HG03064 (cell line): ENCODE results near the gene OTUD4.
A peak's percentile ranks its signal among the peaks of the same experiment; 100 is the strongest.
"Not testable (repeated sequence)": the region's sequence is repeated elsewhere in the genome, so short reads cannot be mapped to it uniquely, and the experiment has no call there.

Experiments used
- ATAC-seq: cut with Tn5 transposase; IDR thresholded peaks from one replicate; pipeline ENCODE4 v1.9.1; 2021; ENCODE audit warnings: low read depth; ENCODE audit not compliant: unreplicated experiment

Gene OTUD4, protein sequence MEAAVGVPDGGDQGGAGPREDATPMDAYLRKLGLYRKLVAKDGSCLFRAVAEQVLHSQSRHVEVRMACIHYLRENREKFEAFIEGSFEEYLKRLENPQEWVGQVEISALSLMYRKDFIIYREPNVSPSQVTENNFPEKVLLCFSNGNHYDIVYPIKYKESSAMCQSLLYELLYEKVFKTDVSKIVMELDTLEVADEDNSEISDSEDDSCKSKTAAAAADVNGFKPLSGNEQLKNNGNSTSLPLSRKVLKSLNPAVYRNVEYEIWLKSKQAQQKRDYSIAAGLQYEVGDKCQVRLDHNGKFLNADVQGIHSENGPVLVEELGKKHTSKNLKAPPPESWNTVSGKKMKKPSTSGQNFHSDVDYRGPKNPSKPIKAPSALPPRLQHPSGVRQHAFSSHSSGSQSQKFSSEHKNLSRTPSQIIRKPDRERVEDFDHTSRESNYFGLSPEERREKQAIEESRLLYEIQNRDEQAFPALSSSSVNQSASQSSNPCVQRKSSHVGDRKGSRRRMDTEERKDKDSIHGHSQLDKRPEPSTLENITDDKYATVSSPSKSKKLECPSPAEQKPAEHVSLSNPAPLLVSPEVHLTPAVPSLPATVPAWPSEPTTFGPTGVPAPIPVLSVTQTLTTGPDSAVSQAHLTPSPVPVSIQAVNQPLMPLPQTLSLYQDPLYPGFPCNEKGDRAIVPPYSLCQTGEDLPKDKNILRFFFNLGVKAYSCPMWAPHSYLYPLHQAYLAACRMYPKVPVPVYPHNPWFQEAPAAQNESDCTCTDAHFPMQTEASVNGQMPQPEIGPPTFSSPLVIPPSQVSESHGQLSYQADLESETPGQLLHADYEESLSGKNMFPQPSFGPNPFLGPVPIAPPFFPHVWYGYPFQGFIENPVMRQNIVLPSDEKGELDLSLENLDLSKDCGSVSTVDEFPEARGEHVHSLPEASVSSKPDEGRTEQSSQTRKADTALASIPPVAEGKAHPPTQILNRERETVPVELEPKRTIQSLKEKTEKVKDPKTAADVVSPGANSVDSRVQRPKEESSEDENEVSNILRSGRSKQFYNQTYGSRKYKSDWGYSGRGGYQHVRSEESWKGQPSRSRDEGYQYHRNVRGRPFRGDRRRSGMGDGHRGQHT

DNA sequence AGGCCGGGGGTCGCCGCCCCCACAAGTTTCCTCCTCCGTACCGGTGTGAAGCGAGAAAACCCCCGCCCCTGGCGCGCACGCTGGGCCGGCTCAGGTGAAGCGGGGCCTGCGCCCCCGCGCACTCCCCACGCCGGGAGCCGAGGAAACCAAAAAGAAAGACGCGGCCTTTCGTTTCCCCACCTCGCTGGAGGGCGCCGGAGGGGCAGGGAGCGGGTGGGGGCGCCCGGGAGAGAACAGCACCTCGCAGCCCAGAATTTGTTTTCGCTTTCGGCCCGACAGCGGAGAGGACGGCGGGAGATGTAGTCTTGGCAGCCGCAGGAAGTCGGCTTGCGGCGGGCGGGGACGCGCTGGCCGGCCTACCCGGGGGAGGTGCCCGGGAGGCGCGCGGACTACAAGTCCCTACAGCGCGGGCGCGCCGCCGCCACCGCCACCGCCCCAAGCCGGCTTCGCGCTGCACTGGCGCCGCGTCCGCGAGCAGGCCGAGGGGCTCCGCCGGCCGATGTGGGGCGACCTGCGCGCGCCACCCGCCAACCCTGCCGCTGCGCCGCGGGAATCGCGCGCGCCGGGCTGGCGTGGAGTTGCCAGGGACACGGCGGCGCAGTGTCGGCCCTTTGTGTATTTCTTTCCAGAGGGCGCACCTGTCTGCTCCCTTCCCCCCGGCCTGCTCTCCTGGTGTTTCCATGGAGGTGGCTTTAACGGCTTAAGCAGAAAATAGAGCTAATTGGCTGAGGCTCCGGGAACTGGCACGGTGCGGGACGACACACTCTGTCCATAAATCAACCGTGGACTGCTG, at the start of gene OTUD4:
Gene OTUD4, minus strand, starts transcription at position 292 of the 793 bp plus-strand sequence. CDS start 616 bp downstream, outside the sequence.
- ATAC-seq: peak; percentile 73

DNA sequence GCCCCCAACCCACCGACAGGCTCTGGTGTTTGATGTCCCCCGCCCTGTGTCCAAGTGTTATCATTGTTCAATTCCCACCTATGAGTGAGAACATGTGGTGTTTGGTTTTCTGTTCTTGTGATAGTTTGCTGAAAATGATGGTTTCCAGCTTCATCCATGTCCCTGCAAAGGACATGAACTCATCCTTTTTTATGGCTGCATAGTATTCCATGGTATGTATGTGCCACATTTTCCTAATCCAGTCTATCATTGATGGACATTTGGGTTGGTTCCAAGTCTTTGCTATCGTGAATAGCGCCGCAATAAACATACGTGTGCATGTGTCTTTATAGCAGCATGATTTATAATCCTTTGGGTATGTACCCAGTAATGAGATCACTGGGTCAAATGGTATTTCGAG, 42.8 kb upstream of the OTUD4 start:
- ATAC-seq: not testable (repeated sequence)

DNA sequence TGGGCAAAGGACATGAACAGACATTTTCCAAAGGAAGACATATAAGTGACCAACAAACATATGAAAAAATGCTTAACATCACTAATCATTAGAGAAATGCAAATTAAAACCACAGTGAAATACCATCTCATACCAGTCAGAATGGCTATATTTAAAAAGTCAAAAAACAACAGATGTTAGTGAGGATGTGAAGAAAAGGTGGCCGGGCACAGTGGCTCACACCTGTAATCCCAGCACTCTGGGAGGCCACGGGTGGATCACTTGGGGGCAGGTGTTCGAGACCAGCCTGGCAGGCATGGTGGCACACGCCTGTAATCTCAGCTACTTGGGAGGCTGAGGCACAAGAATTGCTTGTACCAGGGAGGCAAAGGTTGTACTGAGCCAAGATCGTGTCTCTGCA, 41.1 kb upstream of the OTUD4 start:
- ATAC-seq: not testable (repeated sequence)

DNA sequence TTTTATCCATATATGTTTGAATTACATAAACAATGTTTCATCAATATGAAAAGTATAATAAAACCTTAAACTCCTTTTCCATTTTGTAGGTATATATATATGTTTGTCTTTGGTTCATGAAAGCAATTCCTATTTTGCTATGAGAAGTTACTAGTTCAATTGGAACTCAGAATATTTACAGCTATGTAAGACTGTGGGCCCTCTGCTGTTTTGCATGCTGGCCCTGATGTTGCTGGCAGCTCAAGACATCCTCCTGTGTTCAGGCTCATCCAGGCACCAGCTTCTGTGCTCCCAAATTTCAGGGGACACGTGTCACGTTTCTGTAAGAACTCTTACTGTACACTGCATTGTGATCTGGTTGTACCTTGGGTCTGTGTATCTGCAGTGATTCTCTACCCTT, 38.7 kb upstream of the OTUD4 start:
- no peak for ATAC-seq

DNA sequence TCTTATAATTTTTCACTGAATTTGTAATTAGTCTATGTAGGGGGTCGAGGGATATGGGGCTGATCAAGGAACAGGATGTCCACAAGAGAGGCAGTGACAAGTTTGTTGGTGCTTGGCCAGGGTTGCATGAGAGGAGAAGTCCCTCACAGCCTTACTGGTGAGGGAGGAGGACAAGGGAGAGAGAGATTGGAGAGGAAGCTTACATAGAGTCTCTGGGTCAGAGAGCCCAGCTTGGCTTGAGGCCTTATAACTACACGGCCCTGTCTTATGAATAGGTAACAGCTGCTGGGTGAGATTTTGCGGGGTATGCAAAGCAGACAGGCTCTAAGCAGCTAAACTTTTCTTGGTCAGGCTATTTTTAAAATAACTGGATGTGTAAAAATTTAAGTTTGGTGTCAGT, 37.9 kb upstream of the OTUD4 start:
- peak; percentile 83 for ATAC-seq

DNA sequence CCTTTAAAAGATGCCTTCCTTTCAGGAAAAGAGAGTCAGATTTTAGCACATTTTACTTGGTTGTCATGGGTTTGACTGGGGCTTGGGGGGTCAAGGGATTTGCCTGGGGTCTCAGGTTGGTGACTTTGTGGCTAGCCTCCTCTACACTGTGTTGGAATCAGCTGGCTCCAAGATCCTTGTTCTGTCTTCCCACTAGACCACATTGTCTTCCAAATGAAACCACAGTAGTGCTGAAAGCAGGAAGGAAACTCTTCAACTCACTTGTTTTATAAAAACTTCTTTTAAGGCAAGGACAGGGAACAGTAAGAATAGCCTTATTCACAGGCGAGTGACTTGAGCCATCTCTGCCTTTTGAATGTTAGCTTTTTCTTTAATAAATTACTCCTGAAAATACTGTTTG, 37.0 kb upstream of the OTUD4 start:
- ATAC-seq: no peak

DNA sequence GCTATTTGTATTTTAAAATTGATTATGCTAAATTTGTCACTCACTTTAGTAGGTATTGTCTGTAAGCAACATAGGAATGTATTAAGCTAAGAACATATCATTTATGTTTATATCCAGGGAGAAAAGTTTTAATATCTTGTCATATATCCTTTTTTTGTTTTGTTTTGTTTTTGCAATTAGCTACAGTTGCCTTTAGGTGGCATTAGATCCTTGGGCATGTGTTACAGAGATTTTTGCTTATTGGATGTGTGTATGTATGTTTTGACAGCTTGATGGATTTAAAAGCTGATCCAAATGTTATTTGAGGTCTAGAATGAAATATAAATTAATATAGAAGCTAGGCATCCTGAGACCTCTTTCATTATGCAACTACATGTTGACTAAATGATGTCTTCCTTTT, 36.1 kb upstream of the OTUD4 start:
- no peak for ATAC-seq

DNA sequence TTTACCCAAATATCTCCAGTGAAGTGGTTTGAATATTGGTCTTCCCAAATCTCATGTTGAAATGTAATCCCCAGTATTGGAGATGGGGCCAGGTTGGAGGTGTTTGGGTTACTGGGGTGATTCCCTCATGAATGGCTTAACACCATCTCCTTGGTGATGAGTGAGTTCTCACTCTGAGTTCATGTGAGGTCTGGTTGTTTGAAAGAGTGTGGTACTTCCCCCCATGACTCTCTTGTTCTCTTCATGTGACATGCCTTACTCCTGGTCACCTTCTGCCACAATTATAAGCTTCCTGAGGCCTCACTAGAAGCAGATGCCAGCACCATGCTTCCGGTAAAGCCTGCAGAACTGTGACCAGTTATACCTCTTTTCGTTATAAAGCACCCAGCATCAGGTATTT, 32.9 kb upstream of the OTUD4 start:
- ATAC-seq: no peak

DNA sequence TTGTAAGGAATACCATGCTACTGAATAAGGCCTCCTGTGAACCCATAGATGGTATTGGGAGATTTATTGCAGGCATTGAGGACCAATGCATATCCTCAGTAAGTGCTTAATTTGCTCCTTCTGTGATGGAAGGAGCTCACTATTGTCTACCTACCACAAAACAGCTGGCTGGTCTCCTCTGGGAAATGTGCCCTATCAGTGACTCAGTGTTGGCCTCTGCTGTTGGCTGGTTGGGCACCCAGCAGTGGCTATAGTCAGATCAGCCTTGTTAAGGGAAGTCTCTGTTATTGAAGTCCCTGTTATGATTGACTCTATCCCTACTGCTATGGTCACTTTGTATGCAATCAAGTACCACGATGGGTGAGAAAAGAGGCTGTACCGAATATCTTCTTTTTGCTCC, 27.5 kb upstream of the OTUD4 start:
- ATAC-seq: no peak

DNA sequence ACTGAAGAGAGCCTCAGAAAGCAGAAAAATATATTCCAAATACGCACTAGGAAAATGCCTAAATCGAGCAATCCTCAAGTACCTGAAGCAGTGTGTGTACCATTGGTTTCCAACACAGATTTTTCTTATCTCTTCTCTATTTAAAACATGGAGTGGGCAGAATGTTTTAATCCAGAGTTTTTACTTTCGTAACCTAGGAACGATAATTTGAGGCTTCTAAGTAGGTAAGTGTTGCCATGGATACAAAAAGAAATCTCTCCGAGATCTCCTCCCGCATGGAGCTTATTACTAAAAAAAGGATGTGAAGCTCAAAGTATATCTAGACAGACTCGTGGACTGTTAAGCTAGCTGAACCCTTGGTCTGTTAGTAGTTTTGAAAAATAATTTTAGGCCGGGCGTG, 23.0 kb upstream of the OTUD4 start:
- no peak for ATAC-seq

DNA sequence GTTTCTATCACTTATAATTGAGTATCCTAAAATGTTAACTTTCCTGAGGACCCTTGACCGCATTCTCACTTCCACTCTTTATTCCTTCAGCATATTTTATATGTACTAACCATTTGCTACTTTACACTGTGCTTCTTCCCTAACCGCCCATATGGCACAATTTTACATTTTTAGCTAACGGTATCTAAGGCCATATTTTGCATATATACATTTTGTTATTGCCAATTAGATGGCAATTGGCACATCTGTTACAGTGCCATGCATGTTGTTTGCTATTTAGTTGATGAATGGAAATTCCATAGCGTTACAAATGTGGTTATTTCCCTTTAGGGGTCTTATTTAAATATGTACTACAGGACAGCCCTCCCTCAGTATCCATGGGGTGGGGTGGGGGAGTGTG, 20.0 kb upstream of the OTUD4 start:
- ATAC-seq: no peak

DNA sequence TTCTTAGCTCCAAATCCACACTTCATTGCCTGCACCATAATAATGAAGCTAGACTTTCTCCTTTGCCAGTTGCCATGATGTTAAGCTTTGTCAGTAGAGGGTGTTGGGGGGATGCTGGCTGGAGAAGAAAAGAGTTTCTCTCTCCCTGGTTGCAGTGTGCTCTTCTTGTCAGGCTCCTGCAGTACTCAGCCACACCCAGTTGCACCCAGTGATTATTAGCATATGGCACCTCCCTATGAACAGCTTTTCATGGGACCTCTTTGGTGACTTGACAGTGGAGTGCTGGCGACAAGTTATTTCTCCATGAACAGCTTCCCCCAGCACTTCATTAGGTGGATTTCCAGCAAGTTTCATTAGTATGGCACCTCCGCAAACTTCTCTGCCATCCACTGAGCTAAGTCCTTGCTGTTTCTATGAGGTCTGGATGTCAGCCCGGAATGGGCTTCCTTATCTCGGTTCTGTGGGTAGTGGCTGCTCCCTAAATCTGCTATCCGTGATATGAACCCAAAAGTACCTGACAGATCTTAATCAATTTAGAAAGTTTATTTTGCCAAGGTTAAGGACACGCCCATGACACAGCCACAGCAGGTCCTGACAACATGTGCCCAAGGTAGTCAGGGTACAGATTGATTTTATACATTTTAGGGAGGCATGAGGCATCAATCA, 18.8 kb upstream of the OTUD4 start:
- no peak for ATAC-seq

DNA sequence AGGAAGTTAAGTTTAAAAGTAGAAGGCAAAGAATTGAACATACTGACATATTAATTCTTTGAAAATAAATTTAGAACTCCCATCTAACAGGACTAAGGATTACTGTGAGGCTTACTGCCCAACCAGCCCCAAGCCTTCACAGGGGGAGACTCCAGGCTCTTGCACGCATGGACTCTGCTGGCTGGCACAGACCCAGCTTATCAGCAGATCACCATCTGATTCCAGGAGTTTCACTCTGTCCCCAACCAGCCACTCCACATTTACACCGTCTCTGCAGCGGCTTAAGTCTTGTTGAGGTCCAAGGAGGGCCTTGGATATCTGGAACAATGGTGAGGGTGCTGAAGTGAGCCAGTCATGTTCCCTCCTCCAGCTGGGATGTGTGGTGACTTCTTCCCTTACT, 16.4 kb upstream of the OTUD4 start:
- ATAC-seq: no peak

DNA sequence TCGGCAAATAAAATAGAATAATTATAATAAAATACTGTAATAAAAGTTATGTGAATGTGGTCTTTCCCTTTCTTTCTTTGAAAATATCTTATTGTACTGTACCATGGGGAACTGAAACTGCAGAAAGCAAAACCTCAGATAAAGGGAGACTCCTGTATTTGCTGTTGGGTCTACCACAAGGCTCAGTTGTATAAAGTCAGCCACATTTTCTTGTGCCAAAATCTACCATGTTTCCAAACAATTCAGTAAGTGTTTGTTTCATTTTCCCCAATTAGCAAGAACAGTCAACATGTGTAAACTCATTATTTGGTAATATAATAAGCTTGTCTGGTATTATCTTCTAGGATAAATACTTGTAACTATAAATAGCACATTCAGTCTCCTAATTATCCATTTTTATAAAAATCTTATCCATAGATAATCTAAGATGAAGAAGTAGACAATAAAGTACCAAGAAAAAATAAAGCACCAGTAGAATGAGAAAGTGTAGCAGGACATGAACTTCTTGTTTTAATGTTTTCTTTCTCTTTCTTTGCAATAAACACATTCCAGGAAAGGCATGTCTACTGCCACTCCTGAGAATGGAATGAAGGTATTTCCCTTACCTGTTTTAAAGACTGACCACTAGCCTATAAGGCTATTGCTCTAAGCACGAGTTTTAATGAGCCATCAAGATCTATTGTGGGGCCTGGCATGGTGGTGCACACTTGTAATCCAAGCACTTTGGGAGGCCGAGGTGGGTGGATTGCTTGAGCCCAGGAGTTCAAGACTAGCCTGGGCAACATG, 15.0 kb upstream of the OTUD4 start:
- peak; percentile 90 for ATAC-seq

DNA sequence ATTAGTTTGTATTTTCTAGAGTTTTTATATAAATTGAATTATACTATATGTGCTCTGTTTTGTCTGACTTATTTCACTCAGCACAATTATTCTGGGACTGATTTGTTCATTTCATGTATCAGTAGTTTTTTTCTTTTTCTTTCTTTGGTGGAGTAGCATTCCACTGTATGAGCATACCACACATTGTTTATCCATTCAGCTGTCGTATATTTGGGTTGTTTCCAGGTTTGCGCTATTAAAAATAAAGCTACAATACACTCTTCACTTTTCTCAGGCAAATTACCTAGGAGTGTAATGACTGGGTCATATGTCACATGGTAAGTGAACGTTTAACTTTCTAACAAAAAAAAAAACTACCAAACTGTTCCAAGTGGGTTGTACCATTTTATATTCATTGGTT, 9.6 kb upstream of the OTUD4 start:
- ATAC-seq: no peak

DNA sequence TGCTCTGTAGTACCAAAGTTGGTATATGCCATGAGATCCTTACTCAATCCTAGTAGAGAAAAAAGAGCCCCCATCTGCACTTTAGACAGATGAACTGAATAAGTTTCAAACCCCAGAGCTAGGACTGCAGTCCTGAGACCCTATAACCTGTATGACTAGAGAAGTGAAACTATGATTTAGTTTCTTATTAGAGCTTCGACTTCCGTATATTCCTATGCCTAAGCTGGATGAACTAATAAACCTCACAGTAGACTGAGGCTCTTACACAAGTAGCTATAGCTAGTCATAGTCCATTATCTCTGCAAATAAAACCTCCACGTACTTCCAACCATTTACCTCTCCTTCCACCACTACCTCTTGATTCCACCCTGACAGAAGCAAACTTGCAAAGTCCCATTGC, 6.3 kb upstream of the OTUD4 start:
- ATAC-seq: peak; percentile 80

DNA sequence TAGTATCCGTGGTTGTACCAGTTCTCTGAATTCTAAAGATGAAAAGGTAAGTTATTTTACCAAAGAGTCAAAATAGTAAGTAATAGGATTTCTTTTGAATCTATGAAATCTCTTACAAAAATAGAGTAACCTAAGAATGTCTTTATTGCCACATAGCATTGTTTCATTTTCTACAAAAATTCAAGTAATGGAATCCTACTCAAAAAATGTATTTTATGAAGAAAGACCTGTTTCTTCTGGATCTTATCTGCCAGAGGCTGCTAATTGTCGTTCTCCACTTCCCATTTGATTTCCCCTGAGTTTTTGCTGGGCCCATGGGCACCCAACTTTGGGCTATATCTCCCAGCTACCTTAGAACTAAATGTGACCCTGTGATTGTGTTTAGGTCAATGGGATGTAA, 3.2 kb upstream of the OTUD4 start:
- no peak for ATAC-seq

DNA sequence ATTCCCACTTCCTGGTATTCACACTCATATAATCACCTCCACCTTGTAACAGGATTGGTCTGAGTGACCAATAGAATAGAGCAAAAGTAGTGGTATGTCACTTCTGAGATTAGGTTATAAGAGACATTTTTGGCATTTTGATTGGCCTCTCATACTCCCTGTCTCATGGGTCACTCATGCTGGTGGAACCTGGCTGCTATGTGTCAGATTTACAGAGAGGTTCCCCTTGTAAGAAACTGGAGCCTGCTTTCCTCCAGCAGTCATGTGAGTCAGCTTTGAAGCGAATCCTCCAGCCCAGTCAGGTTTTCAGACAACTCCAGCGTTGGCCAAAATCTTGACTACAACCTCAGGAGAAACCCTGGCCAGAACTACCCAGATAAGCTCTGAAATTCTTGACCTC, 2.6 kb upstream of the OTUD4 start:
- no peak for ATAC-seq

DNA sequence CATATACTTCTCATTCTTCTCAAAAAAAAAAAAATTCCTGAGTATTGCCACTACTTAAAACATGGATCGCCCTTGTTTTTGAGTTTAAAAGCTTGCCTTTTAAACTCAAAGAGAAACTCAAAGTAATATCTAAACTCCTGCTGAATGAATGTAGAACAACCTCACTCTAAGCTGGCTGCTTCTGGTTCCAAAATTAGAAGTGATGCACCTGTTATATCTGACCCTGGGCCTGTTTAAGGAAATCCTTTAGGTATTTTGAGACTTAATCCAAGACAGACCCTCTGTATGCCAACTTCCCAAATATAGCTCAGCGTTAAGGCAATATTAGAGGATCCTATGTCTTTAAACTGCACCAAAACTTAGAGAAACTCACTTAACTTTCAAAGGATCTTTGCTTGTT, 1.8 kb upstream of the OTUD4 start:
- ATAC-seq: no peak
